ENCODE data around the gene RNF11.

Gene RNF11

GRCh38 chr1:51281807-51282206 is 45.7 kb downstream of the RNF11 start:
- TF ChIP-seq CTCF (IDR thresholded peaks at IDR 0.05; ENCODE audit: insufficient read depth, low read depth, low read length, missing control alignments): no peak
- DNase-seq (ENCODE audit: low read depth): no peak
- no peak overlapping the region for H3K4me3 ChIP-seq (ENCODE audit: low read depth, low read length)

- DNase-seq (ENCODE audit: low read depth): no peak
- no peak overlapping the region for H3K4me3 ChIP-seq (ENCODE audit: low read depth, low read length)
- no peak for TF ChIP-seq CTCF (IDR thresholded peaks at IDR 0.05; ENCODE audit: insufficient read depth, low read depth, low read length, missing control alignments)
Measured at GRCh38 chr1:51282605-51283004, 46.5 kb downstream of the RNF11 start.

- DNase-seq (ENCODE audit: low read depth): no peak
- no peak for TF ChIP-seq CTCF (IDR thresholded peaks at IDR 0.05; ENCODE audit: insufficient read depth, low read depth, low read length, missing control alignments)
- H3K4me3 ChIP-seq (ENCODE audit: low read depth, low read length): no peak overlapping the region
Measured at GRCh38 chr1:51283979-51284378, 47.9 kb downstream of the RNF11 start.

- no peak overlapping the region for H3K4me3 ChIP-seq (ENCODE audit: low read depth, low read length)
- DNase-seq (ENCODE audit: low read depth): peak; percentile 60
- no peak for TF ChIP-seq CTCF (IDR thresholded peaks at IDR 0.05; ENCODE audit: insufficient read depth, low read depth, low read length, missing control alignments)
Measured at GRCh38 chr1:51284487-51284954, 48.4 kb downstream of the RNF11 start.

GRCh38 chr1:51285055-51285454 is 49.0 kb downstream of the RNF11 start:
- peak; percentile 79 for DNase-seq (ENCODE audit: low read depth)
- TF ChIP-seq CTCF (IDR thresholded peaks at IDR 0.05; ENCODE audit: insufficient read depth, low read depth, low read length, missing control alignments): no peak
- peak overlapping the region; percentile 17 for H3K4me3 ChIP-seq (ENCODE audit: low read depth, low read length)

GRCh38 chr1:51287966-51288365 is 51.9 kb downstream of the RNF11 start:
- DNase-seq (ENCODE audit: low read depth): no peak
- TF ChIP-seq CTCF (IDR thresholded peaks at IDR 0.05; ENCODE audit: insufficient read depth, low read depth, low read length, missing control alignments): no peak
- no peak overlapping the region for H3K4me3 ChIP-seq (ENCODE audit: low read depth, low read length)

GRCh38 chr1:51288578-51288977 is 52.5 kb downstream of the RNF11 start:
- TF ChIP-seq CTCF (IDR thresholded peaks at IDR 0.05; ENCODE audit: insufficient read depth, low read depth, low read length, missing control alignments): no peak
- H3K4me3 ChIP-seq (ENCODE audit: low read depth, low read length): no peak overlapping the region
- DNase-seq (ENCODE audit: low read depth): no peak

Data from GM12865 (cell line).